ENCODE data around the gene ACTR3.
A peak's percentile ranks its signal among the peaks of the same experiment; 100 is the strongest.
"Not testable (repeated sequence)": the region's sequence is repeated elsewhere in the genome, so short reads cannot be mapped to it uniquely, and the experiment has no call there.

ACTR3 gene

DNA sequence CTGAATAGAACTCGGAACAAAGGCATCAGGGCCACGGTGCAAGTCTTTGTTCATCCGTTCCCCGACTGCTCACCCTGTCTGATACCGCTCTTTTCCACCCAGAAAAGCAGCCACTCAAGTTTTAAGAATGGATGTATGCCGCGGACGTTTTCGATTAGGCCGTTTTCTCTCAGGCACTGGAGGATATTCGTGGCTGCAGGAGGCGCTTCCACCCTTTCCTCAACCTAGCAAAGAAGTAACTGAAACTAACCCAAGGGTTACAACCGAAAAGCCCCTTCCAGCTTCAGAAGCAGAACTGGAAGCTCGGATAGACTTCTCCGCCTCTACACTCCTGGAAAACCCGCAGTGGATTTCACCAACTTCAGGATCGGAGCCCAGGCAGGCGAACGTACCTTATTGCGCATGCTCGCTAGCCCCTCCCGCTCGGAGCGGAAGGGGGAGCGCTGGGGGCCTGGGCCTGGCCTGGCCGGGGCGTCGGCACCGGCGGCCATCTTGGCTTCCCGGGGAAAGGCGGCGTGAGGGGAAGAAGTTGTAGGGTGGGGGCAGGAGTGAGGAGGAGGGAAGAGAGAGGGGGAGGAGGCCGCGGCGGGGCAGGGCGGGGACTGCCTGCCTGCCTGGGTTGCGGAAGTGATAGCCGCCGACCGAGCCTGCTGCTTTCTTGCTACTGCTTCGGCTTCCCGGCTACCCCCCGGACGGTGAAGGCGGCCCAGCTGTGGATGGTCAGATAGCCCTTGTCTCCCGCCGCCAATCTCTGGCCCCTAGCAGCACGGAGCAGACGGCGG, at the start of gene ACTR3:
TSS of gene ACTR3 (plus strand) at position 619 of the 782 bp plus-strand sequence. CDS start 191 bp downstream, outside the sequence.
- Histone ChIP-seq H3K9ac (peak within 1 kb of the TSS; percentile 76), H3K27ac (peak within 1 kb of the TSS; percentile 87), H3K4me3 (IDR thresholded peaks at IDR 0.05; ENCODE audit: insufficient read depth, low read depth, low read length) (peak within 1 kb of the TSS; percentile 47), H3K79me2 (ENCODE audit: insufficient read depth, low read depth) (peaks cover 65% of the 10 kb centered on the region), H4K20me1 (ENCODE audit: insufficient read depth) (no peaks in the 10 kb centered on the region), H3K4me2 (peak within 1 kb of the TSS; percentile 82), H2AFZ (ENCODE audit: low read depth) (peak within 1 kb of the TSS; percentile 6; the same call in 1 of the 2 replicates), H3K36me3 (ENCODE audit: insufficient read depth) (no peaks in the 10 kb centered on the region), H3K27me3 (ENCODE audit: insufficient read depth, low read depth) (no peaks in the 10 kb centered on the region), H3K4me1 (ENCODE audit: low read depth, poor library complexity, severe bottlenecking) (peaks cover 65% of the 10 kb centered on the region)
- TF ChIP-seq, protein P1, sequence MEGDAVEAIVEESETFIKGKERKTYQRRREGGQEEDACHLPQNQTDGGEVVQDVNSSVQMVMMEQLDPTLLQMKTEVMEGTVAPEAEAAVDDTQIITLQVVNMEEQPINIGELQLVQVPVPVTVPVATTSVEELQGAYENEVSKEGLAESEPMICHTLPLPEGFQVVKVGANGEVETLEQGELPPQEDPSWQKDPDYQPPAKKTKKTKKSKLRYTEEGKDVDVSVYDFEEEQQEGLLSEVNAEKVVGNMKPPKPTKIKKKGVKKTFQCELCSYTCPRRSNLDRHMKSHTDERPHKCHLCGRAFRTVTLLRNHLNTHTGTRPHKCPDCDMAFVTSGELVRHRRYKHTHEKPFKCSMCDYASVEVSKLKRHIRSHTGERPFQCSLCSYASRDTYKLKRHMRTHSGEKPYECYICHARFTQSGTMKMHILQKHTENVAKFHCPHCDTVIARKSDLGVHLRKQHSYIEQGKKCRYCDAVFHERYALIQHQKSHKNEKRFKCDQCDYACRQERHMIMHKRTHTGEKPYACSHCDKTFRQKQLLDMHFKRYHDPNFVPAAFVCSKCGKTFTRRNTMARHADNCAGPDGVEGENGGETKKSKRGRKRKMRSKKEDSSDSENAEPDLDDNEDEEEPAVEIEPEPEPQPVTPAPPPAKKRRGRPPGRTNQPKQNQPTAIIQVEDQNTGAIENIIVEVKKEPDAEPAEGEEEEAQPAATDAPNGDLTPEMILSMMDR (conservative IDR thresholded peaks at IDR 0.05; ENCODE audit: low read depth, low read length) = no peak

DNA sequence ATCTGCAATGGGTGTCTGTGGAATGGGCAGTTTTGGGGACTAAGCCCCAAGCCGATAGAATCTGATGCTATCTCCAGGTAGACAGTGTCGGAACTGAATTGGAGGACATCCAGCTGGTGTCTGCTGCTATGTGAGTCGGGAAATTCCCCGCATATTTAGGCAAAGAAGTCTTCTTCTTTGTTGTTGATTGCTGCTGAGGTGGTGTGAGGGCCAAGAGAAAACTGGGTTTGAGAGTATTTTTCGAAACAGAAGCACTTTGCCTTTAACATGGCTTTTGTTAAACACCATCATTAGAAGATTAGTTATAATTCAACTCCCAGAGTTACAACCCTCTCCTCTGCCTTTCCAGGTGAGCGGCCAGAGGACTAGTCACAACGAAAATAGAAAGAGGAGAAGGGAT, 49.4 kb upstream of the ACTR3 start:
- H3K4me3 ChIP-seq (IDR thresholded peaks at IDR 0.05; ENCODE audit: insufficient read depth, low read depth, low read length) = no peak overlapping the region
- no peak overlapping the region for H3K4me2 ChIP-seq
- no peaks in the 10 kb centered on the region for H3K4me1 ChIP-seq (ENCODE audit: low read depth, poor library complexity, severe bottlenecking)
- no peaks in the 10 kb centered on the region for H3K79me2 ChIP-seq (ENCODE audit: insufficient read depth, low read depth)
- H3K36me3 ChIP-seq (ENCODE audit: insufficient read depth) = no peaks in the 10 kb centered on the region
- H3K9ac ChIP-seq = no peak overlapping the region
- H4K20me1 ChIP-seq (ENCODE audit: insufficient read depth) = no peaks in the 10 kb centered on the region
- TF ChIP-seq, protein P1 (conservative IDR thresholded peaks at IDR 0.05; ENCODE audit: low read depth, low read length) = no peak
- H3K27ac ChIP-seq = no peak overlapping the region
- no peaks in the 10 kb centered on the region for H3K27me3 ChIP-seq (ENCODE audit: insufficient read depth, low read depth)
- no peak overlapping the region for H2AFZ ChIP-seq (ENCODE audit: low read depth)

DNA sequence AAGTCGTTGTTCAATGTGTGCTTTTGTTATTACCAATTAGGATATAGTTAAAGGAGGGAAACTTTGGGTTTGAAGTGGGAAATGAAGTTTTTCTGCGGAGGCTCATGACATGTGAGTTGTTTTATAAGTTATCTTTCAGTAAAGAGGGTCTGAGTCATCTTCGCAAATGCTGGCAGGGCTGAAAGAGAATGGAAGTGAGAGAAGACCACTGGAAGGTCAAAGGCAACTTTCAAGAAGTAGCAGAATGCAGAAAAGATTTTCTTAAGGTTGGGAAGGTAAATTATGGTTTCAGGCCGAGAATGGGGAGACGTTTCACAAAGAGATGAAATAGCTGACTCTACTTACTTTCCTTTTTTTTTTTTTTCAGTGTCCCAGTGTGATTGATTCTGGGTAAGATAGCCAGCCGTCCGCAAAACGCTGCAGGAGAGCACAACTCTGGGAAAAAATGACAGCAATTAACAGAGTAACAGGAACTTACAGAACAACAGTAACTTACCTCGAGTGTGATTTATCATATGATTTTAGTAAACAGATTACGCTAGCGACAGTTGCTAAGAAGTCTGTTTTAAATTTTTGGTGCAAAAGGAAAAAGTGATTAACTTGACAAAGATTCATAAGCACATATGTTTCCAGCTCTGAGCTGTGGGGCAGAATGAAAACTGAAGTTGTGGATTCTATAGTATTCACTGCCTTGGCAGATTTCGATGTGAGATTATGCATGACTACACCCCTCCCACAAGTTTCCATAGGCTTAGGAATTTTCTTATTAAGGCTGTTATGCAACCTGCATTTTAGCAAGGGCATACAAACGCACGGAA, 46.8 kb upstream of the ACTR3 start:
- Histone ChIP-seq H4K20me1 (ENCODE audit: insufficient read depth) (no peaks in the 10 kb centered on the region), H3K27ac (no peak overlapping the region), H3K9ac (no peak overlapping the region), H3K4me2 (no peak overlapping the region), H2AFZ (ENCODE audit: low read depth) (no peak overlapping the region), H3K27me3 (ENCODE audit: insufficient read depth, low read depth) (no peaks in the 10 kb centered on the region), H3K36me3 (ENCODE audit: insufficient read depth) (no peaks in the 10 kb centered on the region), H3K79me2 (ENCODE audit: insufficient read depth, low read depth) (no peaks in the 10 kb centered on the region), H3K4me3 (IDR thresholded peaks at IDR 0.05; ENCODE audit: insufficient read depth, low read depth, low read length) (no peak overlapping the region), H3K4me1 (ENCODE audit: low read depth, poor library complexity, severe bottlenecking) (no peaks in the 10 kb centered on the region)
- TF ChIP-seq, protein P1 (conservative IDR thresholded peaks at IDR 0.05; ENCODE audit: low read depth, low read length) = no peak

DNA sequence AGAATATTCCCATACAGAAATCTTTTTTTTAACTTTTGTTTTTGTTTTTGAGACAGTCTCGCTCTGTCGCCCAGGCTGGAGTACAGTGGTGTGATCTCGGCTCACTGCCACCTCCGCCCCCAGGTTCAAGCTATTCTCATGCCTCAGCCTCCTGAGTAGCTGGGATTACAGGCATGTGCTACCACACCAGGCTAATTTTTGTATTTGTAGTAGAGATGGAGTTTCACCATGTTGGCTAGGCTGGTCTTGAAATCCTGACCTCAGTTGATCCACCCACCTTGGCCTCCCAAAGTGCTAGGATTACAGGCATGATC, 46.2 kb upstream of the ACTR3 start:
- not testable (repeated sequence) for H3K36me3 ChIP-seq (ENCODE audit: insufficient read depth); H3K9ac ChIP-seq; H3K27me3 ChIP-seq (ENCODE audit: insufficient read depth, low read depth); H3K4me2 ChIP-seq; H3K4me1 ChIP-seq (ENCODE audit: low read depth, poor library complexity, severe bottlenecking); H3K4me3 ChIP-seq (IDR thresholded peaks at IDR 0.05; ENCODE audit: insufficient read depth, low read depth, low read length); H4K20me1 ChIP-seq (ENCODE audit: insufficient read depth); H3K79me2 ChIP-seq (ENCODE audit: insufficient read depth, low read depth); H2AFZ ChIP-seq (ENCODE audit: low read depth); H3K27ac ChIP-seq

All from KMS-11 (cell line).